ENCODE data around the gene ZNF546.
"Not testable (repeated sequence)": the region's sequence is repeated elsewhere in the genome, so short reads cannot be mapped to it uniquely, and the experiment has no call there.

Gene ZNF546

GRCh38 chr19:39987167-39987566 is 9.7 kb upstream of the ZNF546 start:
- DNase-seq = no peak

GRCh38 chr19:39987596-39987995 is 9.3 kb upstream of the ZNF546 start:
- no peak for DNase-seq

GRCh38 chr19:39993605-39994004 is 3.3 kb upstream of the ZNF546 start:
- DNase-seq = no peak

GRCh38 chr19:39994361-39994760 is 2.5 kb upstream of the ZNF546 start:
- no peak for DNase-seq

- DNase-seq = no peak
Measured at GRCh38 chr19:39995794-39996193, 1.1 kb upstream of the ZNF546 start.

- DNase-seq = no peak
Measured at GRCh38 chr19:39996218-39996810, 546 bp upstream of the ZNF546 start.

- no peak for DNase-seq
Measured at GRCh38 chr19:39997638-39998216, 867 bp downstream of the ZNF546 start.

- no peak for DNase-seq
Measured at GRCh38 chr19:39998501-39998900, 1.6 kb downstream of the ZNF546 start.

GRCh38 chr19:40005691-40006272 is 8.9 kb downstream of the ZNF546 start:
- DNase-seq = no peak

GRCh38 chr19:40006273-40006691 is 9.4 kb downstream of the ZNF546 start:
- DNase-seq = no peak

GRCh38 chr19:40009674-40010073 is 12.8 kb downstream of the ZNF546 start:
- DNase-seq = no peak

- DNase-seq = no peak
Measured at GRCh38 chr19:40013991-40014390, 17.1 kb downstream of the ZNF546 start.

GRCh38 chr19:40023969-40024368 is 27.1 kb downstream of the ZNF546 start:
- no peak for DNase-seq

- DNase-seq = no peak
Measured at GRCh38 chr19:40025938-40026596, 29.2 kb downstream of the ZNF546 start.

- no peak for DNase-seq
Measured at GRCh38 chr19:40026597-40026970, 29.7 kb downstream of the ZNF546 start.

- no peak for DNase-seq
Measured at GRCh38 chr19:40033989-40034560, 37.2 kb downstream of the ZNF546 start.

GRCh38 chr19:40035996-40036395 is 39.1 kb downstream of the ZNF546 start:
- DNase-seq = no peak

- DNase-seq = not testable (repeated sequence)
Measured at GRCh38 chr19:40038047-40038446, 41.2 kb downstream of the ZNF546 start.

GRCh38 chr19:40041718-40042117 is 44.9 kb downstream of the ZNF546 start:
- DNase-seq = not testable (repeated sequence)

GRCh38 chr19:40053491-40053890 is 56.6 kb downstream of the ZNF546 start:
- no peak for DNase-seq

GRCh38 chr19:40054632-40055031 is 57.8 kb downstream of the ZNF546 start:
- DNase-seq = no peak

- no peak for DNase-seq
Measured at GRCh38 chr19:40055049-40055448, 58.2 kb downstream of the ZNF546 start.

- DNase-seq = no peak
Measured at GRCh38 chr19:40055832-40056504, 59.1 kb downstream of the ZNF546 start, which contains the start of gene ZNF780B. TSS of gene ZNF780B (minus strand) at chr19:40056231. CDS start at chr19:40050332, 5,899 bp downstream.

All from SIG-M5 (cell line).